Gastrocnemius medialis (tissue), 4 donors: ENCODE data around the gene GRIK1.

Experiments
- CTCF ChIP-seq, 5 experiments: fragments of 450-650 bp in 3 of 5; fragments of 200-600 bp in 2 of 5; sonication (generic) in 2 of 5; IDR thresholded peaks in 4 of 5; conservative IDR thresholded peaks in 1 of 5; 1 replicate in 4 of 5; 2 replicates in 1 of 5; pipeline ENCODE4 v1.5.1; 2016 to 2019; ENCODE audit warnings: antibody characterized with exemption in 5 of 5, mild to moderate bottlenecking in 3 of 5, moderate library complexity in 3 of 5
- POLR2A ChIP-seq, 2 donors: fragments of 450-650 bp; IDR thresholded peaks; one replicate each; pipeline ENCODE4 v1.6.1; 2017; ENCODE audit warnings: antibody characterized with exemption in 2 of 2, mild to moderate bottlenecking in 2 of 2, moderate library complexity in 2 of 2

DNA sequence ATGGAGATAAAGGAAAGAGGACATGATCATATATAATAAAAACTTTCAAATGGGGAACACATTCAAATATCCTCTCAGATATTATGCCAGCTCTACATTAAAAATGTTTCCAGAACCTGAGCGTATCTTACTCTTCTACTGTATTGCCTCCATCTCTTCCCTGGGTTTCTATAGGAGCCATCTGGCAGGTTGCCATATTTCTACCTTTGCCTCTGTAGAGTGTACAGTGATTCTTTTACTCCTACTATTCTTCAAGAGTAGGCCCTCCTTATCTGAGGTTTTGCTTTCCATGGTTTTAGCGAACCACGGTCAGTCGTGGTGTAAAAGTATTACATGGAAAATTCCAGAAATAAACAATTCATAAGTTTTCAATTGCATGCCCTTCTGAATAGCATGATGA is 259.5 kb downstream of the GRIK1 start:
- TF ChIP-seq CTCF (IDR thresholded peaks at IDR 0.05 in 4 of 5, conservative IDR thresholded peaks at IDR 0.05 in 1 of 5): no peak
- no peak for TF ChIP-seq POLR2A (IDR thresholded peaks at IDR 0.05)
